Stimulated activated naive CD8-positive, alpha-beta T cell treated with anti-CD3 and anti-CD28 coated beads, Interleukin-15, Interleukin-2, amounts not matched to agents 100 ng/mL and 50 ng/mL, for 24 hours (primary cell): ENCODE measurements around the gene CLDN24.

Experiments
- H3K27ac Mint-ChIP-seq: one replicate; pipeline ENCODE4 v1.8.0; 2021; ENCODE audit warnings: mild to moderate bottlenecking, mixed read lengths
- H3K27me3 Mint-ChIP-seq: one replicate; pipeline ENCODE4 v1.8.0; 2021; ENCODE audit warnings: mixed read lengths
- H3K36me3 Mint-ChIP-seq: one replicate; pipeline ENCODE4 v1.8.0; 2021; ENCODE audit warnings: low read depth, mixed read lengths
- H3K4me1 Mint-ChIP-seq: one replicate; pipeline ENCODE4 v1.8.0; 2021; ENCODE audit warnings: low read depth, mixed read lengths
- H3K4me3 Mint-ChIP-seq: one replicate; pipeline ENCODE4 v1.8.0; 2021; ENCODE audit warnings: mild to moderate bottlenecking, mixed read lengths
- H3K9me3 Mint-ChIP-seq: one replicate; pipeline ENCODE4 v1.8.0; 2021; ENCODE audit warnings: mixed read lengths

Gene CLDN24

DNA sequence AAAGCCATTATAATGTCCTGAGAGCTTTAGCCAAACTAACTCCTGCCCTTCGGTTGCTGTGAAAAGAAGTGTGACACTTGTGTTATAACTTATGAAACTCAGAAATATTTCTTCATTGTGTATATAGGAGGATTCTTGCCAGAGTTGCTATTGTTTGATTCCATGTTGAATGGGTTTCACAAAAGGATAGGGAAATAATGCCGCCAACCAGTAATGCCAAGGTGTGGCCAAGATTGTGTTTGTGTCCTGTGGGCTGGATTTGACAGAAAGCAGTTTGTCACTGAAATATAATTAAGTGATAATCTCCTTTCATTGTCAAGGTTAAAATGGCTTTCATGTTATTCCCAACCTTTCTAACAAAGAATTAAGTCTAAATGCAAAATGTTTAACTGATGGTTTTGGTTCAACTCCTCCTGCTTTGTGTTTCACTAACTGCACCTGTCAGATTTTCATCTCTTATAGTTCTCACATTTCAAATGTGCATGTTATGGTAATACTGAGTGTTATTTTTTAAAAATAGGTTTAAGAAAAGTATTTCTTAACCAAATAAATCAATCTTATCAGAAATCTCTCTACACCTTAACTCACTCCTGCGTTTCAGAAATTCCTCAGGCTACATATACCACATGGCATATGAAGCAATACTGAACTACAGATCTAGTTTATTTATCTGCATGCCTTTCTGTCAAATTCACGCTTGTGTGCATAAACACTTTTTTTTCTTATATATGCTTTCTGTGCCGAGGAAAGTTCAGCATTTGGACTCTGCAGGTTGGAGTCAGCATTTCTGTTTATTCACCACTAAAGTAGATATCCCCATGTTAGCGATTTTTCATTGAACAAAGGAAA, 1.8 kb downstream of the CLDN24 start, which contains the start of gene CLDN22:
CLDN22 (minus strand) TSS at position 66 of the 849 bp plus-strand sequence; CDS start at position 8, 58 bp downstream.
- Mint-ChIP-seq H3K27me3 (peaks cover 3% of the 10 kb centered on the region), H3K9me3 (no peaks in the 10 kb centered on the region), H3K27ac (no peak within 1 kb of the TSS), H3K4me1 (peaks cover 12% of the 10 kb centered on the region), H3K4me3 (no peak within 1 kb of the TSS), H3K36me3 (no peaks in the 10 kb centered on the region)

DNA sequence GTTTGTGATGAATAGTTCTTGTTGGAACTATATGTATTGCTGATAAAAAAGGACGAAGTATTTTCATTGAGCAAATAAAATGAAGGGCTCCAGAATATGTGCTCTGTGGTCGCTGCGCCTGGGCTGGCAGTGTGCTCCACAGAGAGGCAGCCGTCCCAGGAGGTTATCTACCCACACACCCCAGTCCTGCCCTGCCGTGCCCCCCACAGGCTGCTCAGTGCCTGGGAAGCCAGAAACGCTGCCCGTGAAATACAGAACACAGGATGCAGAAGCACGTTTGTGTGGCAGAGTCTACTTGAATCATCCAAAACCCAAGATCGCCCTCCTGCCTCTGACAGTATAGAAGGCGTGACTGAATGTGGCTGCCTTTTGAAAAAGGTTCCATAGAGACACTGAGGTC, 3.6 kb downstream of the CLDN24 start:
- Mint-ChIP-seq H3K27me3 (peaks cover 3% of the 10 kb centered on the region), H3K36me3 (no peaks in the 10 kb centered on the region), H3K4me1 (peaks cover 12% of the 10 kb centered on the region), H3K27ac (no peak overlapping the region), H3K9me3 (no peaks in the 10 kb centered on the region), H3K4me3 (no peak overlapping the region)

DNA sequence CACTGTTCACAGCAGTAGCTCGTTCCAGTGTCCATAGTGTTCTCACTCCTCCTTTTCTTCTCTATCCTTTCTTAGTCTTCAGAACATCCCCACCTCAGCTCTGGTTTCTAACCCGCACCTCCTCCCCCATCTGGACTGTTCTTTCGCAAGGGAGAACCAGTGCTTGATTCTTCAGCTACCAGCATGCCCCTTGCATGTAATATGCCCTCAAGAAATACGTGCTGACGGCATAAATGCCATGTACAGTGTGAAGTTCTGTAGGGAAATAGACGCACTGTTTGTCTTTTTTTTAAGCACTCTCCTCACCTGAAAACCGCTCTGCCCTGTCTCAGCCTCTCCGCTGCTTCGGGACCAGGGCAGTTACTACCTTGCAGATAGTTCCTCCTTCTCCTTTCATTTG, 7.4 kb downstream of the CLDN24 start:
- H3K36me3 Mint-ChIP-seq: no peaks in the 10 kb centered on the region
- H3K27ac Mint-ChIP-seq: no peak overlapping the region
- H3K9me3 Mint-ChIP-seq: no peaks in the 10 kb centered on the region
- peaks cover 3% of the 10 kb centered on the region for H3K27me3 Mint-ChIP-seq
- no peak overlapping the region for H3K4me3 Mint-ChIP-seq
- H3K4me1 Mint-ChIP-seq: no peaks in the 10 kb centered on the region

DNA sequence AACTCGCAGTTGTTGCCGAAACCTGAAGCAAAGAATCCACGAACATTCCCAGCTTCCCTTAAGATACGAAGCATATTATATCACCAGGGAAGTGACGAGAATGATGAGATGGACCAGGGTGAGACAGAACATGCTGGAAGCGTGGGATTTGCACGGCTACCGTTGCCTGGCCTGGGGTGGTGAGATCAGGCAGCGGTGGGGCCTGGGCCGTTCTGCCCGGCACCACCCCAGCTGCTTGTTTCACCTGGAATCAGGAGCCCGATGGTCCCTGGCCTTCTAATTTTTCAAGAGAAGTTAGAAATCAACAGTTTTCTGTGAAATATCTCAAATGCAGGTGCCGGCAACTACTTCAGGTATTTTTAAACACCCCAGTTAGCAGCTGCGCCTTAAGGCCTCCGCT, 7.9 kb downstream of the CLDN24 start:
- Mint-ChIP-seq H3K27ac (no peak overlapping the region), H3K27me3 (peaks cover 3% of the 10 kb centered on the region), H3K9me3 (no peaks in the 10 kb centered on the region), H3K36me3 (no peaks in the 10 kb centered on the region), H3K4me1 (no peaks in the 10 kb centered on the region), H3K4me3 (no peak overlapping the region)

DNA sequence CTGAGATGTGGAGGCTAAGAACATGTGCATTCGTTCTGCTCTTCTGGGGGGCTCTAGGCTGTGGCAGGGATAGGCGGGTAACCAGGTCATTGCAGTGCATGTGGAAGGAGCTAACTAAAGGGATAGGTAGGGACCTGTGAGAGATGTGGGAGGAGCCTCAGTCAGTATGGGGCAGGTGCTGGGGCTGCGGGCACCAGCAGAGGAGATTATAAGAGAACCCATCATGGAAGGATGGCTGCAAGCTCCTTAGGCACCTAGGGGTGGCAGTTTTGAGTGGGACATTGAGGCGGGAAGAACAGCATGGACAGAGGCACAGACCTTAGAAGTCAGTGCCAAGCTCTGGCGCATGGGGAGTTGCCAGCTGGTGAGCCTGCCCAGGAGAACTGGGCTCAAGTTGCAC, 9.4 kb downstream of the CLDN24 start:
- H3K4me3 Mint-ChIP-seq: no peak overlapping the region
- no peak overlapping the region for H3K27ac Mint-ChIP-seq
- no peaks in the 10 kb centered on the region for H3K36me3 Mint-ChIP-seq
- H3K9me3 Mint-ChIP-seq: no peaks in the 10 kb centered on the region
- no peaks in the 10 kb centered on the region for H3K4me1 Mint-ChIP-seq
- H3K27me3 Mint-ChIP-seq: no peaks in the 10 kb centered on the region

DNA sequence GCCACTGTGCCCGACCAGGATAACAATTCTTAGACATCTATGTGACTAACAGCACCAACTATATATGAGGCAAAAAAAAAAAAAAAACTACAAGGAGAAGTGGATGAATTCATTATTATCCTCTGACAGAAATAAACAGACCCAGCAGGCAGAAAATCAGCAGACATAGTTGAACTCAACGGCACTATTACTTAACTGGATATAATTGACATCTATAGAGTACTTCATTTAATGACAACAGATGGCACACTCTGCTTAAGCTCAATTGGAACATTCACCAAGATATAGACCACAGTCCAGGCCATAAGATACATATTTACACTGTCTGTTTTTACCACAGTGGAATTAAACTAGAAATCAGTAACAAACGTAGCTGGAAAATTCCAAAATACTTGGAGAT, 15.4 kb downstream of the CLDN24 start:
- H3K27me3 Mint-ChIP-seq: no peaks in the 10 kb centered on the region
- no peaks in the 10 kb centered on the region for H3K36me3 Mint-ChIP-seq
- no peaks in the 10 kb centered on the region for H3K9me3 Mint-ChIP-seq
- H3K4me1 Mint-ChIP-seq: no peaks in the 10 kb centered on the region
- H3K27ac Mint-ChIP-seq: no peak overlapping the region
- no peak overlapping the region for H3K4me3 Mint-ChIP-seq

DNA sequence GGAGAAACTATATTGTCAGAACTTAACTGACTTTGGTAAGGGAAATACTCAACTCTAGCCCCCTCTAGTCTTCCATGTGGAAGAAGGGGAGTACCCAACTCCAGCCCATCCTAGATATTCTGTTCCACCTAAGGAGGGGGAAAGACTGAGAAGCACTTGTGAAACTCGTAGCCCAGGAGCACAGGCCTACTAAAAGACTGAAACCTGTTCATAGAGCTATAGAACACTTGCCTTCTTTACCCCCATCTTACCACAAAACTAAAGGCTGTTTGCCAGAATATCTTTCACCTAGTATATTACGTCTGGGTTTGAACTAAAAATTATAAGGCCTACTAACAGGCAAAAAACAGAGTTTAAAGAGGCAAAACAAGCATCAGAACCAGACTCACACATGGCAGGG, 17.7 kb downstream of the CLDN24 start:
- no peak overlapping the region for H3K4me3 Mint-ChIP-seq
- H3K27me3 Mint-ChIP-seq: peaks cover 1% of the 10 kb centered on the region
- no peaks in the 10 kb centered on the region for H3K4me1 Mint-ChIP-seq
- H3K27ac Mint-ChIP-seq: no peak overlapping the region
- H3K9me3 Mint-ChIP-seq: no peaks in the 10 kb centered on the region
- no peaks in the 10 kb centered on the region for H3K36me3 Mint-ChIP-seq

DNA sequence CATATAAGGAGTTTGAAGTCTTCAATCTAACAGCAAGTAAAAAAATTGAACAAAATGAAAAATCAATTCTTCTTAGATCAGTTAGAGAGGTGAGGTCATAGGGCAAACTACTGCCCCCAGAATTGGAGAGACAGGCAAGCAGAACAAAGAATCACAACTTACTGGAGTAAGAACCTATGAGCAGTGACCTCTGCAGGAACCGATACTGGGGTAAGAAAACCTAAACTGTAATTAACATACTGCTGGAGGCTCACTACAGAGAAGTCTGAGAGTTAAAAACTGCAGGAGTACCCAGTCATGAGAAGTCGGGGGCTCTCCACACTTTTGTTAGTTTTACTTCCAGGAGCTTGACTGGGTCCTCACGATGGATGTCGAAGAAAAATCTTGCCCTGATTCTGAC, 18.2 kb downstream of the CLDN24 start:
- Mint-ChIP-seq H3K27me3 (peaks cover 4% of the 10 kb centered on the region), H3K9me3 (no peaks in the 10 kb centered on the region), H3K27ac (no peak overlapping the region), H3K36me3 (no peaks in the 10 kb centered on the region), H3K4me3 (no peak overlapping the region), H3K4me1 (no peaks in the 10 kb centered on the region)

DNA sequence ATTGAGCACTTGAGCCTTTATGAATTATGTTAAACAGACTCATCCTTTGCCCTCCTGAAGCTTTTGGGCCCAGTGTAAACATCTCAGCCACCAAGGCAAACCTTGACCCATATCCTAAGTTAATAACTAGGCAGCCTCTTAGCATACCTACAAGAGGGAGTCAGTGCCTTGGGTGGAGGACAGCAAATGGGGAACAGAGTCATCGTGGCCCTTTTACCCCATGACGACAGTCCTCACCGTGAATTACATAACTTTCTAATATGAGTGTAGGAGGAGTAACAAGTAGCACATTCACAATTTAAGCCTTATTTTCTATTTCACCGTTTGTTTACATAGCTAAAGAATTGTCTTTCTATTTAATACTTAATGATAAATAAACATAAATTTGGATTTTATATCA, 18.9 kb downstream of the CLDN24 start:
- H3K4me1 Mint-ChIP-seq: no peaks in the 10 kb centered on the region
- peaks cover 4% of the 10 kb centered on the region for H3K27me3 Mint-ChIP-seq
- H3K36me3 Mint-ChIP-seq: no peaks in the 10 kb centered on the region
- no peak overlapping the region for H3K27ac Mint-ChIP-seq
- no peaks in the 10 kb centered on the region for H3K9me3 Mint-ChIP-seq
- no peak overlapping the region for H3K4me3 Mint-ChIP-seq

DNA sequence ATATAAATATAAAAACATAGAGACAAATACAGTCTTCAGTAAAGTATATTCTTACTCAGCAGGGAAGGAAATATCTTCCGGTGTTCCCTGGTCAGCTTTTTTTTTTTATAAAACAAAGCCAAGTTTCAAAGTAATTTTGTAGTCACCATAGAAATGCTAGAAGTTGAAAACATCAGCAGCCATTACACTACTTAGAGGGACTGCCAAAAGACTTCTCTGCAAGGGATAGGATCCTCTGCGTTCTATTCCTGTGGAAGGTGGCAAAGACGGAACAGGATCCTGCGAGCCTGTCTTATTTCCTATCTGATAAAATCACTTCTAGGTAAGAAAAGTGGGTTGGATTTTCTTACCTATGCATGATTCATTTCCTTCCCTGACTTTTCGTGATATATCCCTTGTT, 21.6 kb downstream of the CLDN24 start:
- no peaks in the 10 kb centered on the region for H3K9me3 Mint-ChIP-seq
- H3K27me3 Mint-ChIP-seq: peaks cover 4% of the 10 kb centered on the region

DNA sequence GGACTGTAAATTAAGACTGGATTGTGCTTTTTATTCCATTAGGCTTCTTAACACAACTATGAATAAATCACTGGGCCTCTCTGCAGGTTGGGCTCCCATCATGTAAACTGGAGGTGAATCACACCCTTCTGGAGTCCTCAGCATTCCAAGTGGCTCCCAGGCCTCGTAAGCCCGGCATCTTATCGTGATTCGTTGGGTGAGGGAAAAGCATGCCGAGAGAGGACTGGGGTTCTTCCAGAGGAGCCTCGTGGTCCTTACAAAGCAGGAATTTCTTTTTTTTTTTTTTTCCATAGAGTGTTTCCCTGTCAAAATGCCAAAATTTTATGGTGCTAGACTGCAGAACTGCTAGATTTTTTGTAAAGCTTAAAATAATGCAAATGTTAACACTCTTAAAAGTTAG, 22.2 kb downstream of the CLDN24 start:
- H3K27me3 Mint-ChIP-seq: peaks cover 4% of the 10 kb centered on the region
- H3K27ac Mint-ChIP-seq: no peak overlapping the region
- H3K36me3 Mint-ChIP-seq: no peaks in the 10 kb centered on the region
- no peaks in the 10 kb centered on the region for H3K4me1 Mint-ChIP-seq
- H3K4me3 Mint-ChIP-seq: no peak overlapping the region
- no peaks in the 10 kb centered on the region for H3K9me3 Mint-ChIP-seq

More for the DNA sequence above, 21.6 kb downstream of the CLDN24 start:
- Mint-ChIP-seq H3K4me3 (no peak overlapping the region), H3K36me3 (no peaks in the 10 kb centered on the region), H3K27ac (no peak overlapping the region), H3K4me1 (no peaks in the 10 kb centered on the region)

DNA sequence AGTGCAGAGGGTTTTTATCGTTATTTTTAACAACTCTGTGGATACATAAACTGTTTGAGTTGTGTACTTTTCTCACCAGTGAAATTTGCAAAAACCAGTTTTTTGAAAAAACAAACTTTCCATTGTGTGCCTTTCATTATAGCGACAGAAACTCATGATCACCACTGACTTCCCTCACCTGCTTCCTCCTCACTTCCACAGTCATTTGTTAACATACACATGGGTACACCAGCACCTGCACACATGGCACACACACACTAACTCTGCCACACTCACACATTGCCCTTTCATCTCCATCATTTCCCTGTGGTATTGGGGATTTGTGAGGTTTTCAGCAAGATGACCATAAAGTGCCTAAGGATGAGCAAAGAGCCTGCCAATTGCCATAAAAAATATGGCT, 22.8 kb downstream of the CLDN24 start:
- H3K4me1 Mint-ChIP-seq: no peaks in the 10 kb centered on the region
- no peak overlapping the region for H3K27ac Mint-ChIP-seq
- no peaks in the 10 kb centered on the region for H3K36me3 Mint-ChIP-seq
- no peak overlapping the region for H3K4me3 Mint-ChIP-seq
- peaks cover 4% of the 10 kb centered on the region for H3K27me3 Mint-ChIP-seq
- H3K9me3 Mint-ChIP-seq: no peaks in the 10 kb centered on the region

DNA sequence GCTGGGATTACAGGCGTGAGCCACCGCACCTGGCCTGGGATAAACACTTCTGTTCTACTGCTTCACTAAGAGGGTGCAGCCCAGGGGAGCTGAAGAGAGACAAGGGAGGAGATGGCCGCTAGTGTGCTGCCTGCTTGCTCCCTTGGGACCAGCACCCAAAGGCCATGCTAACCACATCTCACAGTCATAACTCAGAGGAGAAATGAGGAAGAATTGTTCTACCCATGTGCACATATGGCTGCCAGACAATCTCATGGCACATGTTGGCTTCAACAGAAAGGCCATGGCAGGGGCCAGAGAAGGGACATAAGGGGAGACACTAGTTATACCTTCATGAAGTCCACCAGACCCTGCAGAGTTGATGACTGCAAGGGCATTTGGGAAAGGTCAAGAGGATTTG, 24.6 kb downstream of the CLDN24 start:
- Mint-ChIP-seq H3K9me3 (no peaks in the 10 kb centered on the region), H3K27ac (no peak overlapping the region), H3K4me1 (no peaks in the 10 kb centered on the region), H3K4me3 (no peak overlapping the region), H3K36me3 (no peaks in the 10 kb centered on the region), H3K27me3 (peaks cover 4% of the 10 kb centered on the region)

DNA sequence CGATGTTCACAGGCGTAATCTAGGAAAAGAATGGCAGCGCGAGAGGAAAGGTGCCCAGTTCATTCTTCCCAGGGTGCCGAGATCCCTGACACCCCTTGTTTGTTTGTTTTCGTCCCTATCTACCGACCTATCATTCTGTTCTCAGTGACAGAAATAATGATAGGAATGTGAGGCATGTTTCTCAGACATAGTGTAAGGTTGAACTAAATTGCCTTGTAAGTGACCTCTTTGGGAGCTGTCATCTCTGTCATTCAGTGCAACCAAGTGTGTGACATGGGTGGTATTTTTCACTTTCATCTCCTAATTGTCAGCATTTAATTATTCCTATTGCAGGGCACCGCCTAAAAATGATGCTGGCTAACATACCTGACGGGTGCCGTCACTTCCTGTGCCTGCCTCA, 26.5 kb downstream of the CLDN24 start:
- H3K4me1 Mint-ChIP-seq: no peaks in the 10 kb centered on the region
- no peaks in the 10 kb centered on the region for H3K9me3 Mint-ChIP-seq
- H3K27ac Mint-ChIP-seq: no peak overlapping the region
- no peaks in the 10 kb centered on the region for H3K36me3 Mint-ChIP-seq
- no peak overlapping the region for H3K4me3 Mint-ChIP-seq
- H3K27me3 Mint-ChIP-seq: peaks cover 4% of the 10 kb centered on the region

DNA sequence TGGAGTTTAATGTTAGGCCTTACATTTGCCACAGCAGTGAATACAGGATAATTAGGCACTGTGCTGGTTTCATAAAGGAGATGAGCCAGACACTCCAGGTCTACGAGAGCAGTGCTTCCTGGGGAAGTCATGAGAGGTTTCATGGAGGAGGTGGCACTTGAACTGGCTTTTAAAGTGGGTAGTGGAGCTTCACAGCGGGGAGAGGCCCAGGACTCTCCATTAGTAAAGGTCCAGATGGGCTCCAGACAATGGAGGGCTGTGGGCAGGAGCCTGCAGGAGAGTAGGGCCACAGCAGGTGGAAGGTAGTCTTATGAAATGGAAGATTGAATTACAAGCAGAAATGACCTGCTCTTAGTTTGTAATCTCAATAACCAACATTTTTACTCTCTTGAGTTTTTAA, 31.2 kb downstream of the CLDN24 start:
- H3K27ac Mint-ChIP-seq: no peak overlapping the region
- no peaks in the 10 kb centered on the region for H3K9me3 Mint-ChIP-seq
- no peaks in the 10 kb centered on the region for H3K27me3 Mint-ChIP-seq
- H3K4me3 Mint-ChIP-seq: no peak overlapping the region
- no peaks in the 10 kb centered on the region for H3K36me3 Mint-ChIP-seq
- H3K4me1 Mint-ChIP-seq: no peaks in the 10 kb centered on the region

DNA sequence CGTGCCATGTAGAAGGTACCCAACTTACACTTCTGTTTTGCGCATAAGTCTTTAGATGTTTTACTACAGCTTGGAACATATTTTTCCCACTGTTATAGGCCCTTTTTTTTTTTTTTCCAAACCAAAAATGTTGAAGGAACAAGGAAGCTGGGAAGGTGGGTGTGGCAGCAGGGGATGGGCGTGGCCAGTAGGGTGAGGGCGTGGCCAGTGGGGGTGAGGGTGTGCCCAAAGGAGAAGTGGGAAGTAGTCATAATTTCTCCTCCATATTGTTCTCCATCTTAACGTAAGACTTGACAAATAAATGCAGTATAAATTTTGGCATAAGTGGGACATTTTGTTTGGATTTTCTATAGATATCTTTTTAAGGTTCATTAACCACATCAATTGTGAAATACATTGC, 32.5 kb downstream of the CLDN24 start:
- Mint-ChIP-seq H3K4me3 (no peak overlapping the region), H3K27ac (no peak overlapping the region), H3K27me3 (no peaks in the 10 kb centered on the region), H3K4me1 (no peaks in the 10 kb centered on the region), H3K36me3 (no peaks in the 10 kb centered on the region), H3K9me3 (no peaks in the 10 kb centered on the region)
